Activated T-helper 2 cell treated with anti-CD3 and anti-CD28 coated beads, Interferon-gamma antibody, Interleukin-2, Interleukin-4, amounts not matched to agents 10 μg/mL and 5 μg/mL and 100 μg/mL, durations not matched to agents 14 hours and 24 hours and 36 hours (primary cell): Measurements from ENCODE around the gene ATAT1. TPM values are rescaled to one million over a fixed set of nuclear protein-coding genes. Genes with fewer than 3 reads are reported as not detected.
A peak's percentile ranks its signal among the peaks of the same experiment; 100 is the strongest.

Source experiments
- DNase-seq: peaks from one replicate; pipeline ENCODE4 v3.0.0; 2021; ENCODE audit warnings: low spot score
- H3K27ac Mint-ChIP-seq: one replicate; pipeline ENCODE4 v1.8.0; 2021; ENCODE audit warnings: mixed read lengths
- H3K27me3 Mint-ChIP-seq: one replicate; pipeline ENCODE4 v1.8.0; 2021; ENCODE audit warnings: low read depth, mixed read lengths
- H3K36me3 Mint-ChIP-seq: one replicate; pipeline ENCODE4 v1.8.0; 2021; ENCODE audit warnings: low read depth, mixed read lengths
- H3K4me1 Mint-ChIP-seq: one replicate; pipeline ENCODE4 v1.8.0; 2021; ENCODE audit warnings: low read depth, mixed read lengths
- H3K4me3 Mint-ChIP-seq: one replicate; pipeline ENCODE4 v1.8.0; 2021; ENCODE audit warnings: low read depth, mild to moderate bottlenecking, moderate library complexity, mixed read lengths
- H3K9me3 Mint-ChIP-seq: one replicate; pipeline ENCODE4 v1.8.0; 2021; ENCODE audit warnings: mixed read lengths
- intact Hi-C: fragments of 100-400 bp; cut with micrococcal nuclease; formaldehyde crosslinking; loops from one replicate; pipeline ENCODE4 v1.15.1; 2023
- total RNA-seq: library from RNA; stranded (reverse); gene quantifications from 2 replicates; pipeline ENCODE4 v1.2.3, GENCODE V29; 2022

Gene ATAT1
- total RNA-seq, 1 donor from 2014 or later, result 13.9 TPM

GRCh38 chr6:30601436-30601814 is 25.2 kb upstream of the ATAT1 start:
- no peak overlapping the region for H3K27ac Mint-ChIP-seq
- peaks cover 5% of the 10 kb centered on the region for H3K4me1 Mint-ChIP-seq
- intact Hi-C loops, result no loop called here
- H3K4me3 Mint-ChIP-seq, result no peak overlapping the region
- no peaks in the 10 kb centered on the region for H3K27me3 Mint-ChIP-seq
- no peak for DNase-seq
- peaks cover 66% of the 10 kb centered on the region for H3K36me3 Mint-ChIP-seq
- no peaks in the 10 kb centered on the region for H3K9me3 Mint-ChIP-seq

GRCh38 chr6:30601815-30602641 is 24.6 kb upstream of the ATAT1 start:
- H3K36me3 Mint-ChIP-seq, result peaks cover 70% of the 10 kb centered on the region
- H3K4me1 Mint-ChIP-seq, result peaks cover 5% of the 10 kb centered on the region
- no peak for DNase-seq
- H3K27ac Mint-ChIP-seq, result no peak overlapping the region
- intact Hi-C loops, result no loop called here
- no peaks in the 10 kb centered on the region for H3K27me3 Mint-ChIP-seq
- H3K9me3 Mint-ChIP-seq, result no peaks in the 10 kb centered on the region
- no peak overlapping the region for H3K4me3 Mint-ChIP-seq

DNA sequence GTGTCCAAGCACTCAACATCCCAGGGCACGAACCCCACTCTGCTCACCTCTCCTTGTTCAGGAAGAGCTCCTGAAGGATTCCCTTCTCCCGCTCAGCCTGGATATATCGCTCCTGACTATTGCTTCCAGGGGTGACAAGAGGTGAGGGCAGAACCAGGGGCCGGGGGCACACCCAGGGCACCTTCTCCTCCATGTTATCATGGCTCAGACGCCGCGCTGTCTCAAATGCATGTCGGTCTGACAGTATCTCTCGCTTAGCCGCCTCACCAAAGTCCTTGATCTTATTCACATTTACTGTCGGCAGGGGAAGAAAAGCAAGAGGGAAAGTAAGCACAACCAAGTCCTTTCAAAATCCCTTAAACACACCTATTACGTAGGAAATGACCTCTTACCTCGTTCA is 22.7 kb upstream of the ATAT1 start:
- no peak for DNase-seq
- Mint-ChIP-seq H3K36me3 (peaks cover 82% of the 10 kb centered on the region), H3K4me1 (peaks cover 8% of the 10 kb centered on the region), H3K4me3 (no peak overlapping the region), H3K9me3 (no peaks in the 10 kb centered on the region), H3K27ac (no peak overlapping the region), H3K27me3 (no peaks in the 10 kb centered on the region)
- intact Hi-C loops, result no loop called here

DNA sequence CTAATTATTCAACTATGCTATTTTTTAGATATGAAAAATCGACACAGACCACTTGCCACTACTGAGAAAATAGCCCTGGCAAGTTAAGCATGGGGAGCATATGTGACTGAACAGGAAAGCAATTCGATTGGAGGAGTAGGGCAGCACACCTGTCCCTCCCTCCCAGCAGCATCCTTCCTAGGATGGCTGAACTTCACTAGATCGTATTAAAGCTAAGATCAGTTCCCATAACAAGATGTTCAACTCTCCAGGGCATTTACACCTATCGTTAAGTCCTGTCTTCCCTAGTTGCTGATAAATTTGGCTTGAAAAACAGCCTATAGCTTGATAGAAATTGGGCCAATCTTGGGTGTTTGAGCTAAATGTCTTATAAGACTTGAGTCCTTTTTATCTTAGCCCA is 16.6 kb upstream of the ATAT1 start:
- no peaks in the 10 kb centered on the region for H3K27me3 Mint-ChIP-seq
- peaks cover 57% of the 10 kb centered on the region for H3K4me1 Mint-ChIP-seq
- H3K4me3 Mint-ChIP-seq, result no peak overlapping the region
- peak overlapping the region; percentile 23 for H3K27ac Mint-ChIP-seq
- DNase-seq, result no peak
- H3K9me3 Mint-ChIP-seq, result no peaks in the 10 kb centered on the region
- peaks cover 90% of the 10 kb centered on the region for H3K36me3 Mint-ChIP-seq
- intact Hi-C loops, result loop anchor here (10.0 kb wide), 1 partner anchor 935 kb away; the partner anchor contains the start of genes ATP6V1G2, DDX39B and NFKBIL1

GRCh38 chr6:30611150-30611855 is 15.4 kb upstream of the ATAT1 start:
- H3K36me3 Mint-ChIP-seq, result peaks cover 92% of the 10 kb centered on the region
- H3K27me3 Mint-ChIP-seq, result no peaks in the 10 kb centered on the region
- H3K27ac Mint-ChIP-seq, result peak overlapping the region; percentile 67
- peaks cover 55% of the 10 kb centered on the region for H3K4me1 Mint-ChIP-seq
- H3K4me3 Mint-ChIP-seq, result no peak overlapping the region
- no peak for DNase-seq
- intact Hi-C loops, result loop anchor here (10.0 kb wide), 1 partner anchor 933 kb away; the partner anchor contains the start of genes ATP6V1G2, DDX39B and NFKBIL1
- no peaks in the 10 kb centered on the region for H3K9me3 Mint-ChIP-seq

- Mint-ChIP-seq H3K4me1 (peaks cover 54% of the 10 kb centered on the region), H3K27ac (peak overlapping the region; percentile 67), H3K27me3 (no peaks in the 10 kb centered on the region), H3K9me3 (no peaks in the 10 kb centered on the region), H3K36me3 (peaks cover 92% of the 10 kb centered on the region), H3K4me3 (no peak overlapping the region)
- DNase-seq, result no peak
- intact Hi-C loops, result loop anchor here (10.0 kb wide), 1 partner anchor 933 kb away; the partner anchor contains the start of genes ATP6V1G2, DDX39B and NFKBIL1
These were observed 14.8 kb upstream of the ATAT1 start for GRCh38 chr6:30611856-30612194.

DNA sequence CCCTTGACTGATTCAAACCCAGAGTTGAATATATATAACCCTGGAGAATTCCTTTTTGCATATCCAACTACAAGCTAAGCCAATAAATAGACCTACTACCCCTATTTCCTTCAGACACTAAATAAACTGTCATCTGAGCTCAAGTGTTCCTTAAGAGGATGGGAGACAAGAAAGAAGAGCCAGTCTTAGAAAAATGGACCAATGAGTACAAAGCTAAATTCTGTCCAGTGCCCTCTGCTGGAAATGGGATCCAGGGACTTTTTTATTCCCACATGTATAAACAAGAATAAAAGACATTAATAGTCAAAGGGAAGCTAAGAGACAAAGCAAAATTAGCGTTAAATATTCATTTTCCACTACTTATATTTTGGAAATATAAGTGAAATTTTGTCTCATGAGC is 14.5 kb upstream of the ATAT1 start:
- H3K4me1 Mint-ChIP-seq, result peaks cover 54% of the 10 kb centered on the region
- intact Hi-C loops, result loop anchor here (10.0 kb wide), 1 partner anchor 933 kb away; the partner anchor contains the start of genes ATP6V1G2, DDX39B and NFKBIL1
- no peak for DNase-seq
- H3K36me3 Mint-ChIP-seq, result peaks cover 95% of the 10 kb centered on the region
- no peak overlapping the region for H3K4me3 Mint-ChIP-seq
- H3K27me3 Mint-ChIP-seq, result peaks cover 2% of the 10 kb centered on the region
- H3K27ac Mint-ChIP-seq, result peak overlapping the region; percentile 67
- H3K9me3 Mint-ChIP-seq, result no peaks in the 10 kb centered on the region

DNA sequence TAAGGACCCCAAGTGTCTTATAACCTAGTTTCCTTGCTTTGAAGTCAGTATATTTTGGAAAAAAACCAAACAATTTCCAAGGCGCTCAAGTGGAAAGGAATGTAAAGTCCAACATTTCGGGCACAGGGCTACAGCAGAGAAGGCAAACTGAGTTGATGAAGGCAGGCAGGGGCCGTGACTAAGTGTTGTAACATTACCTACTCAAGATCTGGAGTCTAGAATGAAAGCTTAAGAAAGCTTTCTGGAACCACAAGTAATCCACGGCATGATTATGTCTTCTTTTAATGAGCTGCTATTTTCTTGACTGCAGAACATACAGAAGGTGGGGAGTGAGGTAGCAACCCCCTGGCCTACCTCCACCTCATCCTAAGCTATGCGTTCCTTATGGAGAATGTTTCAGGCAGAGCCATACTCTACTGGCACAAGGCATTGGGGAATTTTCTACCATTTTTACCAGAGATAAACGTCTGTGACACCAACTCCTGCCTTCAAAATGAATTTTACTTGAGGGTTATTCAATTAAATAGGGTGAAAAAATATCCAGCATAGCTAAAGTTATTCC is 13.9 kb upstream of the ATAT1 start:
- Mint-ChIP-seq H3K4me1 (peaks cover 52% of the 10 kb centered on the region), H3K36me3 (peaks cover 90% of the 10 kb centered on the region), H3K27ac (no peak overlapping the region), H3K9me3 (no peaks in the 10 kb centered on the region), H3K4me3 (peak overlapping the region; percentile 18), H3K27me3 (peaks cover 3% of the 10 kb centered on the region)
- DNase-seq, result no peak
- intact Hi-C loops, result loop anchor here (10.0 kb wide), 1 partner anchor 932 kb away; the partner anchor contains the start of genes ATP6V1G2, DDX39B and NFKBIL1

- DNase-seq, result no peak
- H3K27ac Mint-ChIP-seq, result peak overlapping the region; percentile 83
- peak overlapping the region; percentile 96 for H3K4me3 Mint-ChIP-seq
- H3K9me3 Mint-ChIP-seq, result no peaks in the 10 kb centered on the region
- H3K4me1 Mint-ChIP-seq, result peaks cover 52% of the 10 kb centered on the region
- intact Hi-C loops, result loop anchor here (10.0 kb wide), 1 partner anchor 931 kb away; the partner anchor contains the start of genes ATP6V1G2, DDX39B and NFKBIL1
- peaks cover 3% of the 10 kb centered on the region for H3K27me3 Mint-ChIP-seq
- H3K36me3 Mint-ChIP-seq, result peaks cover 84% of the 10 kb centered on the region
These were observed 13.2 kb upstream of the ATAT1 start for GRCh38 chr6:30613251-30614043.

DNA sequence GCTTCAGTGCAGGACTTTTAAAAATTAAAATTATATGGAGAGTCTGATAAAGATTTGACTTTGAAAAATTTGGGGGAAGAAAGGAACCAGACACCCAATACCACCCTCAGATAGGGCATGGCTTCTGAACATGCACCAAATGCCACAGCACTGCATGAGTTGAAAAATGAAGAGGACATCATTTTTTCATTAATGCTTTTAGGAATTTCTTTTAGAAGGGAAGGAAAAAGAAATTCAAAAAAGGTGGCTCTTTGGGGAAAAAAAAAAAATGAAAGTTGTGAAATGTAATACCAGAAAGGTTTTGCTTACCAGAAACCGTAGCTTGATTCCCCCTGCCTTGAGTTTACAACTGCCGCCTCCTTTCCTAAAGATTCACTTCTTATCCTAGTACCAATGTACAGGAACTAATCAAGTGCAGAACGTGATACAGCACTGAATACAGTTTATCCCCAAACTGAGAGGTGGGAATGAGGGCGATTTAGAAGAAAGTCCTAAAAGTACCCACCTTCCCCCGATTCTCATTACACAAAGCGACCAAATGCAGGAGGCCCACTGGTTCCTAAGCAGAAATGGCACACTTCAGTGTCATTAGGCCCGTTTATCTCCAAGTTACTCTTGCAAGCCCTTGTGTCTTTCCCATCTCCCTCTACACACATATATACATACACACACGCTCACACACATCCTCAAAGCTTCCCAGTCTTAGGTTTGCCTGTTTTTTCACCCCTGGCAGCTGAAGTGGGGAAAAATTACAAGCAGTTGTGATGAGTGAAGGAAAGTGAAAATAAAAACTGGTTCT is 12.4 kb upstream of the ATAT1 start:
- DNase-seq, result no peak
- Mint-ChIP-seq H3K36me3 (peaks cover 82% of the 10 kb centered on the region), H3K4me1 (peaks cover 50% of the 10 kb centered on the region), H3K27me3 (peaks cover 3% of the 10 kb centered on the region), H3K27ac (peak overlapping the region; percentile 98), H3K4me3 (peak overlapping the region; percentile 96), H3K9me3 (no peaks in the 10 kb centered on the region)
- intact Hi-C loops, result loop anchor here (10.0 kb wide), 1 partner anchor 931 kb away; the partner anchor contains the start of genes ATP6V1G2, DDX39B and NFKBIL1

- DNase-seq, result peak; percentile 85
- H3K36me3 Mint-ChIP-seq, result peaks cover 82% of the 10 kb centered on the region
- peak overlapping the region; percentile 98 for H3K27ac Mint-ChIP-seq
- H3K27me3 Mint-ChIP-seq, result peaks cover 3% of the 10 kb centered on the region
- H3K4me3 Mint-ChIP-seq, result peak overlapping the region; percentile 96
- intact Hi-C loops, result loop anchor here (5.0 to 10.0 kb wide), 2 partner anchors 657 to 930 kb away; partner anchors contain the start of genes ATP6V1G2, DDX39B, HLA-C and NFKBIL1
- peaks cover 48% of the 10 kb centered on the region for H3K4me1 Mint-ChIP-seq
- no peaks in the 10 kb centered on the region for H3K9me3 Mint-ChIP-seq
These were observed 11.8 kb upstream of the ATAT1 start for GRCh38 chr6:30614843-30615218.
